Measurements from ENCODE around the gene GSX2. TPM values are rescaled to one million over a fixed set of nuclear protein-coding genes. Genes with fewer than 3 reads are reported as not detected.
"Not testable (repeated sequence)": the region's sequence is repeated elsewhere in the genome, so short reads cannot be mapped to it uniquely, and the experiment has no call there.

Gene GSX2
- total RNA-seq, 1 donor from 2014 or later = not detected

DNA sequence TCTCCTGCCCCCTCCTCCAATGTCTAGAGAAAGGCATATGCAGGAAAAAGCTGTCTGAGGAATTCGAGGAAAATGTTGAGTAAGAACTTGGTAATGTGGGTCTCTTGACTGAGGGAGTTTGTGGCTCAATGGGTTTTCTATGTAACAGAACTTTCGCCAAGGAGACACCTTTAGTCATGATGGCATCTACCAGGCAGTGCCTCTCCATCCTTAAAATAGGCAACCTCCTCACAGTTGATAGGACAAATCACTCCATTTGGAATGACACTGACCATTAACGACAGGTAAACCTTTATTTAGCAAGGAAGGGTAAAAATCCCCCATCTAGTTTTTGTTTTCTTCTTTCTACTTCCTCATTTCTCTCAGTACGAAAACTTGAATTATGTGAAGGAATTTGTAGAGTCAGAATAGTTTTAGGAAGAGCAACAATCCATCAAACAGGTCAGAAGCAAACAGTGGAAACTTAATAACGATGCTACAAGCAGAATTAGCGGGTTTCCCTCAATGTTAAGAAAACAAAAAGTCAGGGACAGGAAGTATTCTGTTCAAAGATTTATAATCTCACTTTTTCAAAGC is 2.7 kb downstream of the GSX2 start:
- no peak for DNase-seq (ENCODE audit: low read depth in 2 of 2)

- no peak for DNase-seq (ENCODE audit: low read depth in 2 of 2)
These were observed 3.2 kb downstream of the GSX2 start for GRCh38 chr4:54103190-54103574.

DNA sequence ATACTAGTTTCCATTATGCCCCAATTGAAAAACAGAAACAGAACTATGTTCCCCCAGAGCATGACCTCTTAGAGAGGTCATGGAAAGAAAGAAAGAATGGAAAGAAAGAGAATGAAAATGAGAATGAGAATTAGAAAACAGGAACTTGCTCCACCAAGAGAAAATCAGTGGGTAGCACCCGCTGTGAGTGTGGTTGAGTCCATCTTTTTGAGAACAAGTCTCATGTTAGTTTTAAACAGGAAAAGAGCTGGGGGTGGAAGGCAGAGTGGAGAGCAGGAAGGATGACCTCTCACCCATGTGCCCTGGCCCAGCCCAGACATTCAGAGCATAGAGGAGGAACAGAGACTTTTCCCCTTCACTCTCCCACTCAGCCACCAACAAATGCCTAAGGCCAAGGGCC is 4.9 kb downstream of the GSX2 start:
- DNase-seq (ENCODE audit: low read depth in 2 of 2) = no peak

GRCh38 chr4:54107951-54108748 is 8.2 kb downstream of the GSX2 start:
- no peak for DNase-seq (ENCODE audit: low read depth in 2 of 2)

DNA sequence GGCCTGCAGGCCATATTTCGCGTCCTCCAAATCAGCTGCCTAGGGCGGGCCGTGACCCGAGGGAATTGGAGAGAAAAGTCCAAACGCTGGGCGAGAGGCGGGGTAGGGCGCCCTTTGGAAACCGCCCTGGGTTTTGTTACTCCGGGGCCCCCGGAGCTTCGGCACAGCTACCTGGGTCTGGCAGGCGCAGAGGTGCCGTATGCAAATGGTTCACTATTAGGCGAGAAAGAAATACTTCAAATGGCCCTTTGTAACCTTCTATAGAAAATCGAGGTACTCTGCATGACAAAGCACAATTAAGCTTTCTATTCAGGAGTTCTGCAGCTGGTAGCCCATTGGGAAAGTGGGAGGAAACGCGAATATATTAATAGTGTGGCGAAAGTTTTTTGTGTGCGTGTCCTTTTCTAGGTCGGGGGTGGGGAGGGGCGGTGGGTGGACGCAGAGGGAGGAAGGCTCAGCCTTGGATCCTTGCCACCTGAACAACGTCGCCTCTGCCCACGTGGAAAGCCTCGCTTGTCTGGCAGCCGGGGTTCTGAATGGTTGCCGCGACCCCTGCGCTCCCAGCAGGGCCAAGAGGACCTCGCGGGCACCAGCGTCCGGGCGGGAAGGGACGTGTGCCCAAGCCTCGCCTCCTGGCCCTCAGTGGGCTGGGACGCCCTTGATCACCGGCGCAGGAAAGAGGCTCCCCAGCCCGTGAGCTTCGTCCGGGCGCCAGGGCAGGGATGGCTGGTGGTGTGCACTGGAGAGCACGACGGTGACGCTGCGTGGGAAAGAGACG is 9.5 kb downstream of the GSX2 start:
- DNase-seq (ENCODE audit: low read depth in 2 of 2) = no peak

DNA sequence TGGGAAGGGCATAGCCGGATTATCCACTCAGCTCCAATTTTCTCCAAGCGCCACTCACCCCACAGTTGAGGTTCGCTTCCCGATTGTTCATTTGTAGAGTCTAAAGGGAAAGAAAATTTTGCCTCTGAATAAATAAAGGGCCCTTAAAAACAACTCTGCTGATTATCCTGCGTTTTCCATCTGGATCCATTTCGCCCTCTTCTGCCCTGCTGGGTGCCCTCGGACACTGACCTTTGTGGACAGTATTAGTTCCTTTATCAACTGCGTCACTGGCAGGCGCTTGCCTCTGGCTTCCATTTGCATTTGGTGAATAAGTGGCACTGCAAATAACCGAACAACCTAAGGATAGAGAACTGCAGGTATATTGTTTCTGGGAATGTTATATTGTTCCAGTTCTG is 10.1 kb downstream of the GSX2 start:
- no peak for DNase-seq (ENCODE audit: low read depth in 2 of 2)

GRCh38 chr4:54113206-54113605 is 13.2 kb downstream of the GSX2 start:
- not testable (repeated sequence) for DNase-seq (ENCODE audit: low read depth in 2 of 2)

- not testable (repeated sequence) for DNase-seq (ENCODE audit: low read depth in 2 of 2)
These were observed 16.3 kb downstream of the GSX2 start for GRCh38 chr4:54116246-54116645.

- DNase-seq (ENCODE audit: low read depth in 2 of 2) = no peak
These were observed 19.1 kb downstream of the GSX2 start for GRCh38 chr4:54118850-54119589.

DNA sequence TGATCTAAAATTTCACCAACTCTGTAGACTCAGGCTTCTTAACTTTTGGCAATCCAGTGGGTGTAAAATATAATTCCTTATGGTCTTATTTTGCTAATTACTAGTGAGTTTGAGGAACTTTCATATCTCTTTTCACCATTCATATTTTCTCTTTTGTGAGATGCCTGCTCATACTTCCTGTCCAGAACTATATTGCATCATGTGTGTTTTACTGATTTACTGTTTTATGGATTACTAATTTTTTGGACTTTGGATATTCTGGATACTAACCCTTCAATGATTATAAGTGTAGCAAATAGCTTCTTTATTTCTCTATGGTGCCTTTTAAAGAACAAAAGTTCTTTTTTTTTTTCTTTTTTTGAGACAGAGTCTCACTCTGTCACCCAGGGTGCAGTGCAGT is 20.6 kb downstream of the GSX2 start:
- DNase-seq (ENCODE audit: low read depth in 2 of 2) = no peak

DNA sequence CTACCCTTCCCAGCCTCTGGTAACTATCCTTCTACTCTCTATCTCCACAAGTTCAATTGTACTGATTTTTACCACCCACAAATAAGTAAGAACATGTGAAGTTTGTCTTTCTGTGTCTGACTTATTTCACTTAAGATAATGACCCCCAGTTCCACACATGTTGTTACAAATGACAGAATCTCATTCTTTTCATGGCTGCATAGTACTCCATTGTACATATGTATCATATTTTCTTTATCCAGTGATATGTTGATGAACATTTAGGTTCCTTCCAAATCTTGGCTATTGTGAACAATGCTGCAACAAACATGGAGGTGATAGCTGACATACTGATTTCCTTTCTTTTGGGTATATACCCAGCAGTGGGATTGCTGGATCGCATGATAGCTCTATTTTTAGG is 27.7 kb downstream of the GSX2 start:
- DNase-seq (ENCODE audit: low read depth in 2 of 2) = no peak

DNA sequence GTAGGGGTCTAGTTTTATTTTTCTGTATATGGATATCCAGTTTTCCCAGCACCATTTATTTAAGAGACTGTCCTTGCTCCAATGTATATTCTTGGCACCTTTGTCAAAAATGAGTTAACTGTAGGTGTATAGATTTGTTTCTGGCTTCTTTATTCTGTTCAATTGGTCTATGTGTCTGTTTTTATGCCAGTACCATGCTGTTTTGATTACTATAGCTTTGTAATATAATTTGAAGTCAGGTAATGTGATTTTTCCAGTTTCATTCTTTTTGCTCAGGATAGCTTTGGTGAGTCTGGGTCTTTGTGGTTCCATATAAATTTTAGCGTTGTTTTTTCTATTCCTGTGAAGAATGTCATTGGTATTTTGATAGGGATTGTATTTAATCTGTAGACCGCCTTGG is 28.7 kb downstream of the GSX2 start:
- DNase-seq (ENCODE audit: low read depth in 2 of 2) = not testable (repeated sequence)

- DNase-seq (ENCODE audit: low read depth in 2 of 2) = no peak
These were observed 39.4 kb downstream of the GSX2 start for GRCh38 chr4:54139332-54139731.

DNA sequence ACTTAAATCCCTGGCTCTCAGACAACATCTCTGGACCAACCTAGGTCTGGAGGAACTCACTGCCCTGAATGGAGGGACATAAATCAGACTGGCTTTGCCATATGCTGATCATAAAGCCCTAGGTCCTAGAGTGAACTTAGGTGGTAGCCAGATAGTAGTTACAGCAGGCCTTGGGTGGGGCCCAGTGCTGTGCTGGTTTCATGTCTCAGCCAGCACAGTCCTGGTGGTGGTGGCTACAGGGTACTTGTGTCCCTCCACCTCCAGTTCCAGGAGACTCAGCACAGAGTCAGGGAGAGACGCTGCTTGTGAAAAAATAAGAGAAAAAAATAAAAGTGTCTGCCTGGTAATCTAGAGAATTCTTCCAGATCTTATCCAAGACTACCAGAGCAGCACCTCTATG is 40.3 kb downstream of the GSX2 start:
- no peak for DNase-seq (ENCODE audit: low read depth in 2 of 2)

- no peak for DNase-seq (ENCODE audit: low read depth in 2 of 2)
These were observed 44.2 kb downstream of the GSX2 start for GRCh38 chr4:54144199-54144598.

DNA sequence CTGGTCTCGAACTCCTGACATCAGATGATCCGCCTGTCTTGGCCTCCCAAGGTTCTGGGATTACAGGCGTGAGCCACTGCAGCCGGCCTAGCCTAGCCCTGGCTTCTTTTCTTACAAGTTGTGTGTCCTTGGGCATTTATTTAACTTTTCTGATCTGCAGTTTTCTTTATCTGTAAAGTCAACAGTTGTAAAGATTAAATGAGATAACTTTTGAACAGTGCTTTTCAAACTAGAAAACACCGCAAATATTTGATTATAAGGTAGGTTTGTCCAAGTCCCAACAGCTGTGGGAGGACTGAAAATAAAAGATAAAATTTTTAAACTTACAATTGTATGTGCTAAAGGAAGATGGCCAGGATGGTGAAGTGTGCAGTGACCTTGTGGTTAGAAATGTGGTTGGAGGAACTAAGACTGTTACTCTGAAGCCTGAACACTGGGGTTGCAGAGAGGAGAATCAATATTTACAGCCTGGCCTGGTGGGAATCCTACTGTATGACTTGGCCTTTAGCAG is 44.8 kb downstream of the GSX2 start:
- no peak for DNase-seq (ENCODE audit: low read depth in 2 of 2)

- DNase-seq (ENCODE audit: low read depth in 2 of 2) = no peak
These were observed 46.2 kb downstream of the GSX2 start for GRCh38 chr4:54146139-54146538.

GRCh38 chr4:54149323-54149722 is 49.4 kb downstream of the GSX2 start:
- DNase-seq (ENCODE audit: low read depth in 2 of 2) = no peak

Measured in dermis microvascular lymphatic vessel endothelial cell (primary cell).